ENCODE data around the gene LRRN2. TPM values are rescaled to one million over a fixed set of nuclear protein-coding genes. Genes with fewer than 3 reads are reported as not detected.

LRRN2 gene
- total RNA-seq, 1 experiment from 2014 or later = 5.0 TPM

DNA sequence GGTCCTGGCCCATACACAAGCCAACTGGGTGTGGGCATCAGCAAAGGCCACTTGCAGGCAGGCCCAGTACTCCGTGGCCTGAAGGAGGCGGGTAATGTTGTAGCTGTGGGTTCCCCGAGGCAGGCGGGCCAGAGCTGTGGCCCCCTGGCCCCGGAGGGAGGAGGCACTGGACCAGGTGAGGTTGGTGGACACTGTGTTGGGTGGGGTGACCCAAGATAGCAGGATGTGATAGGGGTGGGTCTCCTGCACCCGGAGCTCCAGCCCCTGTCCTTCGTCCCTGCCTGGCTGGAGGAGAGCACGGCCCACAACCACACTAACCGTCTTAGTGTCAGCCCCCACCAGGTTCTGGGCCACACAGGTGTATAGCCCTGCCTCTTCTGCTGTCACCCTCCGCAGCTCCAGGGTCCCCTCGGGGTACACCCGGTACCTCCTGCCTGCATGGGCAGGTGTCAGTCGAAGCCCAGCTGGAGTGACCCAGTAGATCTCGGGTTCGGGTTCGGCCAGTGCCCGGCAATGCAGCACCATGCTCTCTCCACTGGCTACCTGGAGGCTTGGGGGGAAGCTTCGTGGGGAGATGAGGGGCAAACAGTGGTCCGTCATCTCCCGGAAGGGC lies 67.3 kb downstream of the LRRN2 start:
- no peak overlapping the region for H3K4me2 ChIP-seq (ENCODE audit: low read length)
- no peaks in the 10 kb centered on the region for H3K36me3 ChIP-seq (ENCODE audit: low read depth, low read length)
- H3K9me2 ChIP-seq (replicated peaks; ENCODE audit: low read length) = no peaks in the 10 kb centered on the region
- no peak overlapping the region for H3K4me3 ChIP-seq (ENCODE audit: low read length)
- H3K9me3 ChIP-seq (ENCODE audit: low read length) = no peaks in the 10 kb centered on the region
- no peaks in the 10 kb centered on the region for H3K27me3 ChIP-seq (ENCODE audit: low read length)
- no peak overlapping the region for H2AFZ ChIP-seq (ENCODE audit: low read length)
- intact Hi-C loops (cut with micrococcal nuclease) = no loop called here
- no TSS peak for BruUV-seq (replicated peaks)
- DNase-seq (no peak), ATAC-seq (no peak)
- no peak overlapping the region for H3K27ac ChIP-seq (ENCODE audit: low read length)
- ChIA-PET POLR2A (ENCODE audit: unreplicated experiment) (no interaction called here), CTCF (no interaction called here)
- H3K9ac ChIP-seq (ENCODE audit: low read length) = no peak overlapping the region
- no peaks in the 10 kb centered on the region for H4K20me1 ChIP-seq (ENCODE audit: low read length)
- H3K79me2 ChIP-seq (ENCODE audit: low read length) = no peaks in the 10 kb centered on the region
- H3F3A ChIP-seq (ENCODE audit: low read length, unreplicated experiment) = no peaks in the 10 kb centered on the region
- TF ChIP-seq, protein P1, sequence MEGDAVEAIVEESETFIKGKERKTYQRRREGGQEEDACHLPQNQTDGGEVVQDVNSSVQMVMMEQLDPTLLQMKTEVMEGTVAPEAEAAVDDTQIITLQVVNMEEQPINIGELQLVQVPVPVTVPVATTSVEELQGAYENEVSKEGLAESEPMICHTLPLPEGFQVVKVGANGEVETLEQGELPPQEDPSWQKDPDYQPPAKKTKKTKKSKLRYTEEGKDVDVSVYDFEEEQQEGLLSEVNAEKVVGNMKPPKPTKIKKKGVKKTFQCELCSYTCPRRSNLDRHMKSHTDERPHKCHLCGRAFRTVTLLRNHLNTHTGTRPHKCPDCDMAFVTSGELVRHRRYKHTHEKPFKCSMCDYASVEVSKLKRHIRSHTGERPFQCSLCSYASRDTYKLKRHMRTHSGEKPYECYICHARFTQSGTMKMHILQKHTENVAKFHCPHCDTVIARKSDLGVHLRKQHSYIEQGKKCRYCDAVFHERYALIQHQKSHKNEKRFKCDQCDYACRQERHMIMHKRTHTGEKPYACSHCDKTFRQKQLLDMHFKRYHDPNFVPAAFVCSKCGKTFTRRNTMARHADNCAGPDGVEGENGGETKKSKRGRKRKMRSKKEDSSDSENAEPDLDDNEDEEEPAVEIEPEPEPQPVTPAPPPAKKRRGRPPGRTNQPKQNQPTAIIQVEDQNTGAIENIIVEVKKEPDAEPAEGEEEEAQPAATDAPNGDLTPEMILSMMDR (conservative IDR thresholded peaks at IDR 0.05; ENCODE audit: low read depth, low read length) = no peak
- TF ChIP-seq EZH2 (IDR thresholded peaks at IDR 0.05; ENCODE audit: low read length, unreplicated experiment) (no peak), EZH2phosphoT487 (IDR thresholded peaks at IDR 0.05; ENCODE audit: borderline replicate concordance, low read length) (no peak)
- H3K4me1 ChIP-seq (ENCODE audit: insufficient read depth, low read length) = peaks cover 34% of the 10 kb centered on the region

DNA sequence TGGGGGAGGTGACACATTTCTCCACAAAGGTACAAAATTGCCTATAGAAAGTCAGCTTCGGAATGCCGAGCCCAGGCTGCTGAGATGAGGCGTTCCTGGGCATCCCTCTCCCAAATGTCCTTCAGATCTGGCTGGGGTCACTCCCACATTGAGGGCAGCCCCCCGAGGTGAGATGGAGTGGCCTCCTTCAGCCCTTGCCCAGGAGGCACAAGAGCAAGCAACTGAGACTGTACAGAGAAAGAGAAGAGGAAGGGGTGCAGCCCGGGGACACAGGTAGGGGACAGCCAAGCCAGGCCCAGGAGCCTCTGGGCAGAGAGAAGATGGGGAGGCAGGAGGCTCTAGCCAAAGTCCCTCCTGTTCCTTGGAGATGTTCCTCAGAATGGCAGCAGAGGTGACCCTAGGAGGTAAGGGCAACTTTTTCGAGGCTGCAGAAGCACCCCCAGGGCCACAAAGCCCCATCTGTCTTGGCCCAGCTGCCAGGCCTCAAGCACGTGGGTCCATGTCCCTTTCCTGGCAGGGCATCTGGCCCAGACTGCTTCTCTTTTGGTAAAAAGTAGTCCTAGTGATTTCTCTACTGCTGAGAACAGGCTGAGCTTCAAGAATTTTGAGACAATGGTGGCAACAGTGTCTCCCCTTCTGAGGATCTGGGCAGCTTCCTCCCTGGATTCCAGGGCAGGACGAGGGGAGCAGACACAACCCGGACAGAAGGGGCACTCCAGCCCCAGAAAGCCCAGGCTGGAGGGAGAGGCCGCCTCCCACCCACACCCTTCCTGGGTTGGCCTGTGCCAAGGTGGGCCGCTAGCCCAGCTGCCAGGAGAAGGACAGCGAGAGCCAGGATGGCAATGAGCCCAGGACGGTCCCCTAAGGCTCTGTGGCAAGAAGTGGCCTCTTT lies 68.0 kb downstream of the LRRN2 start:
- H3K4me1 ChIP-seq (ENCODE audit: insufficient read depth, low read length) = peaks cover 26% of the 10 kb centered on the region
- H3K27ac ChIP-seq (ENCODE audit: low read length) = no peak overlapping the region
- no TSS peak for BruUV-seq (replicated peaks)
- H3K36me3 ChIP-seq (ENCODE audit: low read depth, low read length) = no peaks in the 10 kb centered on the region
- ChIA-PET POLR2A (ENCODE audit: unreplicated experiment) (no interaction called here), CTCF (no interaction called here)
- no peaks in the 10 kb centered on the region for H3K79me2 ChIP-seq (ENCODE audit: low read length)
- H4K20me1 ChIP-seq (ENCODE audit: low read length) = no peaks in the 10 kb centered on the region
- DNase-seq = no peak
- intact Hi-C loops (cut with micrococcal nuclease) = no loop called here
- H3K9me3 ChIP-seq (ENCODE audit: low read length) = no peaks in the 10 kb centered on the region
- H3K9me2 ChIP-seq (replicated peaks; ENCODE audit: low read length) = no peaks in the 10 kb centered on the region
- TF ChIP-seq, protein P1 (conservative IDR thresholded peaks at IDR 0.05; ENCODE audit: low read depth, low read length) = no peak
- TF ChIP-seq EZH2phosphoT487 (IDR thresholded peaks at IDR 0.05; ENCODE audit: borderline replicate concordance, low read length) = no peak
- no peak for TF ChIP-seq EZH2 (IDR thresholded peaks at IDR 0.05; ENCODE audit: low read length, unreplicated experiment)
- no peak overlapping the region for H2AFZ ChIP-seq (ENCODE audit: low read length)
- ATAC-seq = no peak
- no peak overlapping the region for H3K4me2 ChIP-seq (ENCODE audit: low read length)
- H3F3A ChIP-seq (ENCODE audit: low read length, unreplicated experiment) = no peaks in the 10 kb centered on the region
- no peaks in the 10 kb centered on the region for H3K27me3 ChIP-seq (ENCODE audit: low read length)
- H3K9ac ChIP-seq (ENCODE audit: low read length) = no peak overlapping the region
- H3K4me3 ChIP-seq (ENCODE audit: low read length) = no peak overlapping the region

DNA sequence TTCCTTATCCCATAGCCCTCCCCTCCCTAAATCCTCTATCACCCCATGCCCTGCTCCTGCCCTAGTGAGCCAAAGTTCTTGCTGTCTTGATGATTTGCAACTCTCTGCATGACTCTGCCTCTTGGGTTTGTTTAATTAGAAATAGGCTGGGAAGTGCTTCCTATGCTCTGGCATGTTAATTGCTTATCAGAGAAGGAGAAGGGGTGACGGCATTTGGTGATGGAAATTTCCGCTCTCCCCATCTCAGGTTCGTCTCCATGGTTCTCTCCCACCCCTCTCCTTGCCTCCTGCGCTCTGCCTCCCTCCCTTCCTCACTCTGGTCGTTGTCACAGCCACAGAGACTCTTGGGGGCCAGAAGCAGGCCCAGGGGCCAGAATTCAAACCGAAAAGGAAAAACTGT lies 68.9 kb downstream of the LRRN2 start:
- Histone ChIP-seq H2AFZ (ENCODE audit: low read length) (no peak overlapping the region), H3K36me3 (ENCODE audit: low read depth, low read length) (no peaks in the 10 kb centered on the region), H3F3A (ENCODE audit: low read length, unreplicated experiment) (no peaks in the 10 kb centered on the region), H3K9me3 (ENCODE audit: low read length) (no peaks in the 10 kb centered on the region), H4K20me1 (ENCODE audit: low read length) (no peaks in the 10 kb centered on the region), H3K9me2 (replicated peaks; ENCODE audit: low read length) (no peaks in the 10 kb centered on the region), H3K4me3 (ENCODE audit: low read length) (no peak overlapping the region), H3K27ac (ENCODE audit: low read length) (no peak overlapping the region), H3K9ac (ENCODE audit: low read length) (no peak overlapping the region), H3K4me1 (ENCODE audit: insufficient read depth, low read length) (peaks cover 17% of the 10 kb centered on the region), H3K27me3 (ENCODE audit: low read length) (no peaks in the 10 kb centered on the region), H3K4me2 (ENCODE audit: low read length) (no peak overlapping the region), H3K79me2 (ENCODE audit: low read length) (no peaks in the 10 kb centered on the region)
- DNase-seq (no peak), ATAC-seq (no peak)
- POLR2A ChIA-PET (ENCODE audit: unreplicated experiment) = no interaction called here
- no peak for TF ChIP-seq EZH2 (IDR thresholded peaks at IDR 0.05; ENCODE audit: low read length, unreplicated experiment)
- TF ChIP-seq, protein P1 (conservative IDR thresholded peaks at IDR 0.05; ENCODE audit: low read depth, low read length) = no peak
- TF ChIP-seq EZH2phosphoT487 (IDR thresholded peaks at IDR 0.05; ENCODE audit: borderline replicate concordance, low read length) = no peak
- no TSS peak for BruUV-seq (replicated peaks)
- intact Hi-C loops (cut with micrococcal nuclease) = no loop called here
- CTCF ChIA-PET = no interaction called here
